Lower lobe of right lung (tissue), 2 donors: ENCODE measurements around the gene CAPN3. TPM values are rescaled to one million over a fixed set of nuclear protein-coding genes. Genes with fewer than 3 reads are reported as not detected.

ENCODE experiments used
- ATAC-seq, 2 donors: fragments of 200-7000 bp; cut with Tn5 transposase; one replicate each; pipeline ENCODE4 v1.9.1; 2020 to 2022; ENCODE audit warnings: mild to moderate bottlenecking in 2 of 2, moderate library complexity in 2 of 2
- DNase-seq: peaks from one replicate; pipeline ENCODE4 v3.0.0-alpha.2; 2020
- H3K27ac ChIP-seq: fragments of 200-600 bp; one replicate; pipeline ENCODE4 v1.8.0; 2022
- H3K27me3 ChIP-seq: fragments of 200-600 bp; one replicate; pipeline ENCODE4 v1.8.0; 2022; ENCODE audit warnings: low read depth
- H3K36me3 ChIP-seq: fragments of 200-600 bp; one replicate; pipeline ENCODE4 v1.8.0; 2022; ENCODE audit warnings: mild to moderate bottlenecking
- H3K4me1 ChIP-seq: fragments of 200-600 bp; one replicate; pipeline ENCODE4 v1.8.0; 2022
- H3K4me3 ChIP-seq: fragments of 200-600 bp; one replicate; pipeline ENCODE4 v1.8.0; 2022; ENCODE audit warnings: mild to moderate bottlenecking
- H3K9me3 ChIP-seq: fragments of 200-600 bp; one replicate; pipeline ENCODE4 v1.8.0; 2022
- CTCF ChIP-seq: fragments of 200-600 bp; IDR thresholded peaks from one replicate; pipeline ENCODE4 v1.8.0; 2022; ENCODE audit warnings: antibody characterized with exemption, mild to moderate bottlenecking
- intact Hi-C: fragments of 100-400 bp; cut with DNase I; formaldehyde crosslinking; loops from one replicate; pipeline ENCODE4 v1.11.0; 2022
- total RNA-seq: library from RNA; stranded (reverse); fragmentation: NEBNext Ultra II Directional; extraction: Animal tissue kit (Norgen Biotek cat#: 25700); gene quantifications from one replicate; pipeline ENCODE4 v1.2.1, GENCODE V29; 2021
- donor health status: DM: no; HTN: yes; CAD: no; lungs with severe emphysema.

Gene CAPN3
- total RNA-seq, 1 donor from 2014 or later: 47.2 TPM

GRCh38 chr15:42384597-42384996, 25.3 kb downstream of the CAPN3 start:
- ATAC-seq (no peak), DNase-seq (no peak)
- H3K27me3 ChIP-seq: no peaks in the 10 kb centered on the region
- peaks cover 23% of the 10 kb centered on the region for H3K4me1 ChIP-seq
- no peak overlapping the region for H3K27ac ChIP-seq
- H3K9me3 ChIP-seq: no peaks in the 10 kb centered on the region
- no peak overlapping the region for H3K4me3 ChIP-seq
- no peak for TF ChIP-seq CTCF
- intact Hi-C loops: no loop called here
- peaks cover 38% of the 10 kb centered on the region for H3K36me3 ChIP-seq

DNA sequence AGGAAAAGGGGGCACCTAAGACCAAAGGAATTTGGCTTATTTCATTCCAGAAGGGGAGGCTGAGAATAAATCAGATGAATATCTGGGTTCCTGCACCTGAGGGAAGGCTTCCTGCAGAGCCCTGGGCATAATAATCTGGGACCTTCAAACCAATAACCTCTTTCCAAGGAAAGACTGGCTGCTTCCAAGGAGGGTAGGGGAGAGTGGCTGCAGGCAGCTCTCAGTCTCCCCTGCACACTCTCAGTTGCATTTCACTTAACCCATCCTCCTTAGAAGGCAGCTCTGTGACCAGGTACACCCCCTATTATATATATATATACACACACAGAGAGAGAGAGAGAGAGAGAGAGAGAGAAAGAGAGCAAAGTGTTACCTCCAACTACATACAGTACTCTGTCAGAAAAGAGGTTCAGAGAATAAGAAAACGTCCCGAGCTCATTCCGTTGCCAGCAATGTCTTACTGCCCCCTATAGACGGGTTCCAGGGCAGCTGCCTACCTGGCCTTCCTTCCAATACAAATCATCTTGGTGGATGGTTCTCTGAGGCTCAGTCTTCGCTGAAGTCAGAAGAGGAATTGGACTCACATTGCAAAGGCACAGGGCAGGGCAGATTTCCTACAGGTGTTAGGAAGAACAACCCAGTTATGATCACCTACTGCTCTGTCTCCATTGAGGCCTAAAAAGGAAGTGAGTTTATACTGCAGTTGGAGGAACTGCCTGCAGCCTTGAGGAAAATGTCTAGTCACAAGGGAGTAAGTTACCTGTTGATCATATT, 26.1 kb downstream of the CAPN3 start:
- intact Hi-C loops: no loop called here
- H3K4me1 ChIP-seq: peaks cover 23% of the 10 kb centered on the region
- H3K36me3 ChIP-seq: peaks cover 38% of the 10 kb centered on the region
- no peaks in the 10 kb centered on the region for H3K27me3 ChIP-seq
- peak; percentile 40 for TF ChIP-seq CTCF
- H3K4me3 ChIP-seq: no peak overlapping the region
- no peaks in the 10 kb centered on the region for H3K9me3 ChIP-seq
- DNase-seq (no peak), ATAC-seq (peak in 1 of 2 donors; percentile 50)
- H3K27ac ChIP-seq: peak overlapping the region; percentile 53

GRCh38 chr15:42385980-42386700, 26.8 kb downstream of the CAPN3 start:
- H3K27ac ChIP-seq: peak overlapping the region; percentile 53
- TF ChIP-seq CTCF: no peak
- H3K36me3 ChIP-seq: peaks cover 38% of the 10 kb centered on the region
- no peak for DNase-seq
- intact Hi-C loops: no loop called here
- H3K4me3 ChIP-seq: no peak overlapping the region
- peaks cover 23% of the 10 kb centered on the region for H3K4me1 ChIP-seq
- ATAC-seq: no peak
- no peaks in the 10 kb centered on the region for H3K9me3 ChIP-seq
- no peaks in the 10 kb centered on the region for H3K27me3 ChIP-seq

- H3K4me1 ChIP-seq: peaks cover 23% of the 10 kb centered on the region
- peak; percentile 61 to 62 for ATAC-seq
Measured at GRCh38 chr15:42387603-42388002, 28.3 kb downstream of the CAPN3 start.

More at GRCh38 chr15:42387603-42388002, 28.3 kb downstream of the CAPN3 start:
- Histone ChIP-seq H3K27ac (peak overlapping the region; percentile 36), H3K9me3 (no peaks in the 10 kb centered on the region), H3K36me3 (peaks cover 38% of the 10 kb centered on the region), H3K4me3 (no peak overlapping the region), H3K27me3 (no peaks in the 10 kb centered on the region)
- intact Hi-C loops: no loop called here
- TF ChIP-seq CTCF: no peak
- no peak for DNase-seq
